GM18502 (cell line): ENCODE results near the gene SPG21.

ENCODE experiments used
- ATAC-seq: cut with Tn5 transposase; IDR thresholded peaks from one replicate; pipeline ENCODE4 v1.9.1; 2021; ENCODE audit warnings: mild to moderate bottlenecking; ENCODE audit not compliant: unreplicated experiment, poor library complexity

SPG21 gene

GRCh38 chr15:64944961-64945360 lies 44.8 kb downstream of the SPG21 start:
- ATAC-seq, result no peak

GRCh38 chr15:64943512-64944225 lies 46.0 kb downstream of the SPG21 start:
- no peak for ATAC-seq

GRCh38 chr15:64942356-64942755 lies 47.4 kb downstream of the SPG21 start:
- ATAC-seq, result no peak

DNA sequence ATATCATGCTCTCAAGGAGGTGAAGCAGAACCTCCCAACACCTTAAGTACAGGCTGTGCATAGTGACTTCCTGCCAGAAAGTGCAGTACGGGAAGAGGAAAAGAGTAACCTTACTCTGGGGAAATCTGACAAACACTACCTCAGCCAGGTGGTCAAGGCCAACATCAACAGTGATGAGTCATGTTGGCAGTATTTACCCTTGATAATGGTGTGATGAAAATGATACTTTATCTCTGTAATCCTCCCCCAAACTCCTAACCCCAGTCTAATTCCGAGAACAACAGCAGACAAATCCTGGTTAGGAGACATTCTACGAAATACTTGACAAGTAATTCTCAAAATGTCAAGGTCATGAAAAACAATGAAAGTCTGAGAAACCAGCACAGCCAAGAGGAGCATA lies 51.5 kb downstream of the SPG21 start:
- no peak for ATAC-seq

DNA sequence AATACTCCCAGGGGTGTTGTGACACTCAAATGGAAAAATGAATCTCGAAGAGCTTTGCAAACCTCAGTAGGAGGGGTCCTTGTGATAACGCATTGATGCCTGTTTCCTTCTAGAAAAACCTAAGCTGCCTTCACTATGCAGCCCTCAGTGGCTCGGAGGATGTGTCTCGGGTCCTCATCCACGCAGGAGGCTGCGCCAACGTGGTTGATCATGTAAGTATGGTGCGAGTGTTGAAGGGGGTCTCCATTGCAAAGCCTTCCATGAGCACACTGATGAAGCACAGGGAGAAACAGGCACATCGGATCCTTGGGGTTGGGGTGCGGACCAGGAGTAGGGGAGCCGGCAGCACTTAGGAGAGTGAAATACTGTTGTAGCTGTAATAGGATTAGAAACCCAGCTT lies 55.7 kb downstream of the SPG21 start:
- no peak for ATAC-seq

DNA sequence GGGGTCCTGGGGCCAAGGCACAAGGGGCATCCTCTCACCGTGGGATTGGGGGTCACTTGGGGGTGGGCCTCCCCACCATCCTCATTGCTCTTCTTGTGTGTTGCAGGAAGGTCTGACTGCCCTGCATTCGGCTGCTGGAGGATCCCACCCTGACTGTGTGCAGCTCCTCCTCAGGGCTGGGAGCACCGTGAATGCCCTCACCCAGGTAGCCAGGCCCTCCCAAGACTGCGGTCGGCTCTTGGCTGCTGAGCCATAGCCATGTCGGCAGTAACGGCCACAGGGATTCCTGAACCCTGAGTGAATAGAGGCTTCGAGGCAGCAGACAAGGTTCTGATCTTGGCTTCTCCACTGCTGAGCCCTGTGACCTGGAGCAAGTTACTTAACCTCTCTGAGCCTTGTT lies 58.3 kb downstream of the SPG21 start:
- ATAC-seq, result no peak

DNA sequence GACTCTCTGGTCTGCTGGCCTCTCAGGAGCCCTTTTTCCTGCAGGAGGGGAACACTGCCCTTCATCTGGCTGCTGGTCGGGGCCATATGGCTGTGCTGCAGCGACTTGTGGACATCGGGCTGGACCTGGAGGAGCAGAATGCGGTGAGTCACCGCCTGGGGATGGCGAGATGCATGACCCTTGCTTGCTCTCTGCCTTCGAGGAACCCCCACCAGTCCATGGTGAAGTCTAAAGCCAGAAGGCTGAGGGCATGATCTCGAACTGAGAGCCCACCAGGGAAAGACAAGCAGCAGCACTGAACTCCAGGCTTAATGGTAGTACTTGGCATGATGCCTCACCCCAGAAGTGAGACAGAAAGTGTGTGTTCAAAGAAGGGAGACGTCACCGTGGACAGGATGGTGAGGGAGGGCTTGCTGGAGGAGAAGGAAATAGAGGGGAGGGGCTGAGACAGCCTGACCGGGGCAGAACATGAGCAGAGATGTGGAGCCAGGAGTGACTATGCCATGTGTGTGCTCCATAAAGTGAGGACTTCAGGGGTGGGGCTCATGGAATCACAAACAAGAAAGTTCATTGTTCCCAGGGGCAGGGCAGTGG lies 58.8 kb downstream of the SPG21 start:
- ATAC-seq, result no peak

DNA sequence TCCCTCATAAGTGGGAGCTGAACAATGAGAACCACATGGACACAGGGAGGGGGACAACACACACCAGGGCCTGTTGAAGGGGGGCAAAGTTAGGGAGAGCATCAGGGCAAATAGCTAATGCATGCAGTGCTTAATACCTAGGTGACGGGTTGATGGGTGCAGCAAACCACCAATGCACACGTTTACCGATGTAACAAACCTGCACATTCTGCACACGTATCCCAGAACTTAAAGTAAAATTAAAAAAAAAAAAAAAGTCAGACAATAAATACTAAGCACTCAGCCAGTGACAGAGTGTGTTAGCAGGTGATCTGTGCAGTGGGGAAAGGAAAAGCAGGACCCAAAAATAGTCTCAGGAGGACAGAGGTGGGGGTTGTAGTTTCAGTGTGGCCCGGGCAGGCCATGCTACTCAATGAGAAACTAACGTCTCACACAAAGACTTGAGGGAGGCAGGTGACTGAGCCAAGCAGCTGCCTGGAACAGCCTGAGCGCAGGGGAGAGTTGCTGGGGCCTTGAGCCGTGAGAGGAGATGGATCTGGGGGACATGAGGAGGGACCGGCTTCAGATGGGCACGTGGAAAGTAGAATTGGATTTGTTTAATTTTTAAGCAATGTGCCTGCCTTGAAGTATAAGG lies 59.6 kb downstream of the SPG21 start:
- peak; percentile 77 for ATAC-seq

- no peak for ATAC-seq
Measured at GRCh38 chr15:64928626-64929220, 61.0 kb downstream of the SPG21 start.

DNA sequence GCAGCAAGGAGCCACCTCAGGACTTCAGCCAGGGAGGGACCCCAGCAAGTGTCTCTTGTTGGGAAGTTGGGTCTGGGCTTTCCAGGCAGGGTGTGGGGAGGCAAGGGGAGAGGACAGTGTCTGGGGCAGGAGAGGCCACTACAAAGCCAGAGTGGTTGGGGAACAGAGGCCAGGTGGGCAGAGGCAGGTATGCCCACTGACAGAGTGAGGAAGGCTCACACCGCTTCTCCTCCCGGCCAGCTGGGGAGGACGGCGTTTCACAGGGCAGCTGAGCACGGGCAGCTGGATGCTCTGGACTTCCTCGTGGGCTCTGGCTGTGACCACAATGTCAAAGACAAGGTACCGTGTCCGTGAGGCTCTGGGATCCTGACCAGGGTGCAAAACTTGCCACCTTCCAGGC lies 63.1 kb downstream of the SPG21 start:
- no peak for ATAC-seq

DNA sequence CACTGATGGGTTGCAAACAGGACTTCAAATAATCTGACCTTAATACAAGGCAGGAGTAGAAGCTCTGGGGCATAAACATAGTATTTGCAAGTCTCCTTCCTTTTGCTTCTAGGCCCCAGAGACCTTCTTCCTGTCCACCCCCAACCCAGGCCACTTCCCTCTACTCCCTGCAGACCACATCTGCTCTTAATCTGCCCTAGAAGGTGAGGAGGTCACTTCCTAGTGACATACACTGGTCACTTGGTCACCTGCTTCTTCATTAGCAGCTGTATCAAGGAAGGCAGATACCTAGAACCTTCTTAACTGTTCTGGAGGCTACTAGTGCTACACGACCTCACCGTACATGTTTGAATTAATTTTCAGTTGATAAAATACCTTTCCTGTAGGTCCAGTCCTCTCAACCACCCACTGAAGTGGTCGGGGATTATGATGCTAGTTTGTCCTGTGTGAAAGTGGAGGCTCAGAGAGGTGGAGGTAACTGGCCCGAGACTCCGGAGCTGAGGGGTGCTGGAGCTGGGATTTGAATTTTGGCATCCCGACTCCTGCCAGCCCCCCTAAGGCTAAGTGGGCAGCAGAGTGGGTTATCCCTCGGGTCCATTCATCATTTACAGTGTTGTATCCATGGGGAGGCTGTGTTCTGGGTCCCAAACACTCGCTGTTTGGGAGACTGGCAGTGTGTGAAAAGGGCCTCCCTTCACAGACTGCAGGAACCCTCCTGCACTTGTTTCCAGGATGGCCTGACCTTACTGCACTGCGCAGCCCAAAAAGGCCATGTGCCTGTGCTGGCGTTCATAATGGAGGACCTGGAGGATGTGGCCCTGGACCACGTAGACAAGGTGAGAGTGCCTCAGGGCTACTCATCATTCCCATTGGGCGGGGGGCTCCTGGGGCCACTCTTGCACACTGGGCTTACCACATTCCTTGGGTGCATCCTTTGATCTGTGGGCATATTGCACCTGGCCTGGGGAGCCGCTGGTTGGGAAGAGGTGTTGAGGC lies 64.1 kb downstream of the SPG21 start:
- no peak for ATAC-seq

DNA sequence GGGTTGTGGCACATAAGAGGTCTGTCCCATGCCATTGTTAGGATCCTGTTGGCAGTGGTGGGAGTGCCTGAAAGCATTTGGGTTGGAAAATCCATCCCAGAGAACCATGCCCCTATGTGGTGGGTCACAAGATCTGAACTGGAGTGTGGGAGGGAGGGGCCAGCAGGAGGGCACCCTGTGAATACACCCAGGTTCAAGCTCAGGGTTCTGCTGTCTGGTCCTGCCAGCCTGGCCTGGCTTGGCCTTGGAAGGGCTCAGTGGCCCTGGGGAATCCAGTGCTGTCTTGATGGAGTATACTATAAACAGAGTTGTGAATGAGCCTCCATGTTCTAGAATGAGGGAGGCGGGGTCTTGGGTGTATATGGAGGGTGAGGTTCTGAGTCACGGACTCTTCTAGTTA lies 66.2 kb downstream of the SPG21 start:
- no peak for ATAC-seq

DNA sequence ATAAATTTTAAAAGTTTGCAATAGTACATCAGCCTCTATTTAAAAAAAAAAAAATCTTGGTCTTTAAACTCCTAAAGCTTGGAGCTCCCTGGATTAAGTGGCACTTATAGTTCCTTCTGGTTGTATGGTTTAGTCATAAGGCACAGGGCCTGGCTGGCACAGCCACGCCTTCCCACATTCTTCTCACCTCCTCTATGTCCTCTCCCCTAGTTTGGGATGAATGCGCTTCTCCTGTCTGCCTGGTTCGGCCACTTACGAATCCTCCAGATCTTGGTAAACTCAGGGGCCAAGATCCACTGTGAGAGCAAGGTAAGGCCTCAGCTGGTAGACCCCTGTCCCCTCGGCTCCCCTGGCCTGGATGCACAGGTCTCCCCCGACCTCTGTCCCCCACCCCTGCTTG lies 68.0 kb downstream of the SPG21 start:
- no peak for ATAC-seq

GRCh38 chr15:64919721-64920120 lies 70.0 kb downstream of the SPG21 start:
- no peak for ATAC-seq

DNA sequence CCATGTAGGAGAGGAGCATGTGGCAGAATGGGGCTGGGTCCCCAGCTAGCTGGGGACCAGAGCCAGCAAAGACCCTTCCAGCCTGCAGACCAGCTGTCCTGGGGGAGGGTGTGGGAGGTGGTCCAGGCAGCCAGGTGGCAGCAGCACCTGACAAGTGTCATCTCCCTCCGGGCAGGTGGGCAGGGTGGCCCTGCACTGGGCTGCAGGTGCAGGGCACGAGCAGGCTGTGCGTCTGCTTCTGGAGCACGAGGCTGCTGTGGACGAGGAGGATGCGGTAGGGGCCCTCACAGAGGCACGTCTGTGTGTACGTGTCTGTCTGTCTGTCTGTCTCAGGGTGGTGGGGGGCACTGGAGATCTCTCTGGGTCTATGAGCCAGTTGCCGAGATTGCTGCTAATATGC lies 72.5 kb downstream of the SPG21 start:
- no peak for ATAC-seq

DNA sequence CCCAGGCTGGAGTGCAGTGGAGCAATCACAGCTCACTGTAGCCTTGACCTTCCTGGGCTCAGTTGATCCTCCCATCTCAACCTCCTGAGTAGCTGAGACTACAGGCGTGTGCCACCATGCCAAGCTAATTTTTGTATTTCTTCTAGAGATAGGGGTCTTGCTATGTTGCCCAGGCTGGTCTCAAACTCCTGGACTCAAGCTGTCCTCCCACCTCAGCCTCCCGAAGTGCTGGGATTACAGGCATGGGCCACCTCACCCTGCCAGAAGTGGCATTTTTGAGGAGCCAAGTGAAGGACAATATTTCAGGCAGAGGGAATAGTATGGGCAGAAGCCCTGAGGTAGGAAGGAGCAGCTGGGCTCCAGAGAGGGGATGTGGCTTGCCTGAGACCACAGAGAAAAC lies 73.3 kb downstream of the SPG21 start:
- ATAC-seq, result no peak

DNA sequence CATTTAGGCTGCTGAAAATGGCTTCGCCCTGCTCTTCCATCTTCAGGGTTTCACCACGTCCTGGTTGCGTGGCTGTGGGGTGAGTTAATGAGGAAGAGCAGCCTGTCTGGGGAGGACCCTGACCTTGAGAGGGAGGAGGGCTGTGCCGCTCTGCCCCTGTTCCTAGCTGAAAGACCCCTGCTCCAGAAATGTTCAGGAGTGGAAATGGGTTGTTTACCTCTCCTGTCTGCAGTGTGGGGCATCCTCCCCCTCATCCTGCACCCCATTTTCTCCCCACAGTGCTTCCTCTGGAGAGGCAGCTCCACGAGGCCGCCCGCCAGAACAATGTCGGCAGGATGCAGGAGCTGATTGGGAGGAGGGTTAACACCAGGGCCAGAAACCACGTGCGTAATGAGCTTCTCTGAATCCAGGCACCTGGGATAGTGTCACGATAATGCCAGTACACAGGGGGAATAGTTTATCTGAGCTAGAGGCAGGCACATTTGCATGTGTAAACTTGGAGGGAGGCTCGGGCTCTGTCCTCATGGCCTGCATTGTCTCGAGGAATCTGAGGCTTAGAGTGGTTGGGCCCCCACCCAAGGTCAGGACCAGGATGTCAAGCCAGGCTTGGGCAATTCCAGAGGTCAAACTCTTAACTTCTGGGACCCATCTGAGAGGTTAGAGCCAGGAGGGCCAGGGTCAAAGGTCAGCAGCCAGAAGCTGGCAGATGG lies 74.0 kb downstream of the SPG21 start:
- ATAC-seq, result no peak
